ENCODE data around the gene CHN2. TPM values are rescaled to one million over a fixed set of nuclear protein-coding genes. Genes with fewer than 3 reads are reported as not detected.

CHN2 gene
- total RNA-seq, 1 experiment from 2014 or later: 2.1 TPM

GRCh38 chr7:29461996-29462395 lies 267.4 kb downstream of the CHN2 start:
- no peak overlapping the region for H2AFZ ChIP-seq (ENCODE audit: low read depth, low read length, poor library complexity, severe bottlenecking)

GRCh38 chr7:29463504-29464158 lies 269.1 kb downstream of the CHN2 start:
- H3K4me1 ChIP-seq (ENCODE audit: control insufficient read depth in 1 of 2, insufficient read depth in 2 of 2, low read length in 2 of 2): peaks cover 4 to 10% of the 10 kb centered on the region in 2 experiments; a peak in 2 of 4 replicates
- no peak overlapping the region for H3K27ac ChIP-seq (ENCODE audit: low read depth, low read length)
- no peak overlapping the region for H3K4me3 ChIP-seq (replicated peaks in 1 of 2; ENCODE audit: low read depth in 1 of 2, low read length in 2 of 2)
- BruUV-seq (replicated peaks): no TSS peak
- ATAC-seq (no peak), DNase-seq (ENCODE audit: low read depth, low spot score) (no peak)
- no peak overlapping the region for H3K9ac ChIP-seq (ENCODE audit: low read length)
- no peak overlapping the region for H2AFZ ChIP-seq (ENCODE audit: low read depth, low read length, poor library complexity, severe bottlenecking)
- ChIA-PET RAD21 (ENCODE audit: low non-redundant PET in 1 of 2, low total read pairs in 2 of 2, uncharacterized antibody in 2 of 2, unreplicated experiment in 2 of 2) (no interaction called here), CTCF (no interaction called here), POLR2A (no interaction called here)
- no peaks in the 10 kb centered on the region for H3K79me2 ChIP-seq (ENCODE audit: insufficient read depth, low read length)
- H4K20me1 ChIP-seq (ENCODE audit: insufficient read depth): no peaks in the 10 kb centered on the region
- peak; percentile 27; the same call in 1 of the 2 replicates for TF ChIP-seq JUND (IDR thresholded peaks at IDR 0.05)
- TF ChIP-seq RAD21 (IDR thresholded peaks at IDR 0.05; ENCODE audit: low read depth): no peak
- TF ChIP-seq CTCF (IDR thresholded peaks at IDR 0.05 in 2 of 3, conservative IDR thresholded peaks at IDR 0.05 in 1 of 3; ENCODE audit: borderline replicate concordance in 1 of 3, insufficient read depth in 1 of 3, low read depth in 2 of 3, low read length in 2 of 3): no peak
- 0 out of 2 replicates have a peak, but pooled peaks have one; percentile 17 for TF ChIP-seq FOSL1 (IDR thresholded peaks at IDR 0.05; ENCODE audit: low read depth)
- intact Hi-C loops (cut with micrococcal nuclease): no loop called here
- H3K27me3 ChIP-seq (ENCODE audit: insufficient read depth, low read length): no peaks in the 10 kb centered on the region
- H3K9me2 ChIP-seq (ENCODE audit: insufficient read depth): no peaks in the 10 kb centered on the region
- H3K4me2 ChIP-seq (ENCODE audit: low read length): peak overlapping the region; percentile 18; the same call in 1 of the 2 replicates
- no peaks in the 10 kb centered on the region for H3K9me3 ChIP-seq (ENCODE audit: control insufficient read depth in 1 of 2, insufficient read depth in 1 of 2, low read depth in 1 of 2, low read length in 2 of 2)
- H3K36me3 ChIP-seq (ENCODE audit: control insufficient read depth in 1 of 2, insufficient read depth in 2 of 2, low read length in 2 of 2): no peaks in the 10 kb centered on the region

More at GRCh38 chr7:29461996-29462395, 267.4 kb downstream of the CHN2 start:
- Histone ChIP-seq H4K20me1 (ENCODE audit: insufficient read depth) (no peaks in the 10 kb centered on the region), H3K27ac (ENCODE audit: low read depth, low read length) (no peak overlapping the region), H3K36me3 (ENCODE audit: control insufficient read depth in 1 of 2, insufficient read depth in 2 of 2, low read length in 2 of 2) (no peaks in the 10 kb centered on the region), H3K9me2 (ENCODE audit: insufficient read depth) (no peaks in the 10 kb centered on the region), H3K9me3 (ENCODE audit: control insufficient read depth in 1 of 2, insufficient read depth in 1 of 2, low read depth in 1 of 2, low read length in 2 of 2) (no peaks in the 10 kb centered on the region), H3K79me2 (ENCODE audit: insufficient read depth, low read length) (no peaks in the 10 kb centered on the region), H3K27me3 (ENCODE audit: insufficient read depth, low read length) (no peaks in the 10 kb centered on the region), H3K4me1 (ENCODE audit: control insufficient read depth in 1 of 2, insufficient read depth in 2 of 2, low read length in 2 of 2) (peaks cover 4 to 10% of the 10 kb centered on the region in 2 experiments; a peak in 2 of 4 replicates), H3K9ac (ENCODE audit: low read length) (no peak overlapping the region), H3K4me2 (ENCODE audit: low read length) (no peak overlapping the region), H3K4me3 (replicated peaks in 1 of 2; ENCODE audit: low read depth in 1 of 2, low read length in 2 of 2) (no peak overlapping the region)
- no peak for DNase-seq (ENCODE audit: low read depth, low spot score)
- ChIA-PET CTCF (no interaction called here), RAD21 (ENCODE audit: low non-redundant PET in 1 of 2, low total read pairs in 2 of 2, uncharacterized antibody in 2 of 2, unreplicated experiment in 2 of 2) (no interaction called here), POLR2A (no interaction called here)
- no peak for ATAC-seq
- intact Hi-C loops (cut with micrococcal nuclease): no loop called here
- TF ChIP-seq ELF1 (IDR thresholded peaks at IDR 0.05; ENCODE audit: borderline replicate concordance, low read depth): no peak
- no peak for TF ChIP-seq MAX (IDR thresholded peaks at IDR 0.05)
- no peak for TF ChIP-seq POLR2A (IDR thresholded peaks at IDR 0.05; ENCODE audit: borderline replicate concordance, extremely low read depth, insufficient read depth, insufficient read length)
- no TSS peak for BruUV-seq (replicated peaks)

Data from HCT116 (cell line).